Activated naive CD8-positive, alpha-beta T cell treated with anti-CD3 and anti-CD28 coated beads, Interleukin-2, amount 10 ng/mL, durations not matched to agents 7 days and 5 days (primary cell): ENCODE results near the gene RLN2. TPM values are rescaled to one million over a fixed set of nuclear protein-coding genes. Genes with fewer than 3 reads are reported as not detected.
"Not testable (repeated sequence)": the region's sequence is repeated elsewhere in the genome, so short reads cannot be mapped to it uniquely, and the experiment has no call there.

Experiments
- ATAC-seq: fragments of 150-1000 bp; cut with Tn5 transposase; one replicate; pipeline ENCODE4 v1.10.0; 2021; ENCODE audit warnings: low read depth, moderate library complexity
- POLR2A ChIA-PET: fragments of 350-600 bp; sonication (Branson Sonifier 250); formaldehyde crosslinking; loops from one replicate; lab custom pipeline; 2021; ENCODE audit warnings: antibody characterized with exemption; lab: Charles Lee
- DNase-seq: peaks from one replicate; pipeline ENCODE4 v3.0.0; 2021
- H3K27ac Mint-ChIP-seq: one replicate; pipeline ENCODE4 v1.8.0; 2022; ENCODE audit warnings: mild to moderate bottlenecking, mixed read lengths
- H3K27me3 Mint-ChIP-seq: one replicate; pipeline ENCODE4 v1.8.0; 2022; ENCODE audit warnings: mild to moderate bottlenecking, moderate library complexity, mixed read lengths
- H3K36me3 Mint-ChIP-seq: one replicate; pipeline ENCODE4 v1.8.0; 2021; ENCODE audit warnings: mild to moderate bottlenecking, mixed read lengths
- H3K4me1 Mint-ChIP-seq: one replicate; pipeline ENCODE4 v1.8.0; 2021; ENCODE audit warnings: mixed read lengths
- H3K4me3 Mint-ChIP-seq: one replicate; pipeline ENCODE4 v1.8.0; 2022; ENCODE audit warnings: mild to moderate bottlenecking, moderate library complexity, mixed read lengths
- H3K9me3 Mint-ChIP-seq: one replicate; pipeline ENCODE4 v1.8.0; 2021; ENCODE audit warnings: mixed read lengths
- total RNA-seq, 2 experiments: library from RNA; stranded (reverse); gene quantifications; one replicate each; pipeline ENCODE4 v1.2.3, GENCODE V29; 2021

The RLN2 gene
- total RNA-seq, result 1 to 10 TPM; 3.5 to 4.5 TPM

- Mint-ChIP-seq H3K4me1 (peaks cover 26% of the 10 kb centered on the region), H3K4me3 (peak within 1 kb of the TSS; percentile 56), H3K27ac (peak within 1 kb of the TSS; percentile 42)
- H3K27me3 Mint-ChIP-seq, H3K36me3 Mint-ChIP-seq, POLR2A ChIA-PET, H3K9me3 Mint-ChIP-seq: not testable (repeated sequence)
- peak; percentile 41 for DNase-seq
- ATAC-seq, result peak; percentile 99
Measured at GRCh38 chr9:5303840-5304795, at the start of gene RLN2. Gene RLN2 (minus strand): TSS chr9:5304716. CDS start chr9:5304580, 136 bp downstream.

GRCh38 chr9:5354184-5354583, 49.7 kb upstream of the RLN2 start:
- no peak for ATAC-seq
- Mint-ChIP-seq H3K36me3 (peaks cover 45% of the 10 kb centered on the region), H3K4me3 (no peak overlapping the region), H3K9me3 (peaks cover 21% of the 10 kb centered on the region), H3K27ac (no peak overlapping the region), H3K4me1 (peaks cover 27% of the 10 kb centered on the region), H3K27me3 (no peaks in the 10 kb centered on the region)
- POLR2A ChIA-PET, result no interaction called here
- DNase-seq, result no peak

DNA sequence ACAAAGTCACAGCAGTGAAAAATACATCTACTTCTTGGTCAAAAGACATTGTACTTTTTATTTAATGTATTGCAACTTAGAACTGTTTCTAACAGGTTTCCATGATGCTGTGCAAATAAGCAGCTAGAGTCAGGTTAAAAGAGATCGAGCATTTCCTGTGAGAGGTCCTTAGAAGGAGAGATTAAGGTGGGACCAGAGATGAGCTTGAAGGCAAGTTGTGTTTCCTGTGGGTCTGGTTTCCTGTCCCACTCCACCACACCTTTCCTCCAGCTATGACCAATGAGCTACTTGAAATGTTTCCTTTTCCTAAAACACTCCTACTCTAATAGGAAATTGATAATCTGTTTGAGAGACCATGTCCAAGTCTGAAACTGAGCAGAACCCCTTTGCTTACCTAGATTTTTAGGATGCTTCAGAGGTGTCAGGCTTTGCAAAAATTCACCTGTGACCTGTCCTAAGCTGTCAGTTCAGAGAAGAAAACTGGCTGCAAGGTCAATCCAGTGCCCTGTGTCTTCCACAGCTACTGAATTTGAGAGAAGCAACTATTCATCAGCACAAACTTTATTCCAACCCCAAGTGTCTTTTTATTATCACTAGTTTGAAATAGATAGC, 48.2 kb upstream of the RLN2 start:
- DNase-seq (no peak), ATAC-seq (peak; percentile 96)
- Mint-ChIP-seq H3K4me3 (peak overlapping the region; percentile 60), H3K9me3 (peaks cover 24% of the 10 kb centered on the region), H3K27ac (peak overlapping the region; percentile 50), H3K4me1 (peaks cover 27% of the 10 kb centered on the region), H3K27me3 (no peaks in the 10 kb centered on the region), H3K36me3 (peaks cover 44% of the 10 kb centered on the region)
- POLR2A ChIA-PET, result no interaction called here

GRCh38 chr9:5338992-5339981, 34.8 kb upstream of the RLN2 start, which contains the start of gene RLN1:
Gene RLN1 (minus strand): TSS chr9:5339876. CDS start chr9:5339746, 130 bp downstream.
- Mint-ChIP-seq H3K27ac (peak within 1 kb of the TSS; percentile 73), H3K4me3 (peak within 1 kb of the TSS; percentile 76), H3K4me1 (peaks cover 23% of the 10 kb centered on the region)
- POLR2A ChIA-PET, result interaction anchor here (0.9 kb wide), 1 partner anchor 9 kb away, joined by 5 read pairs; no protein-coding TSS in a partner anchor
- peak; percentile 45 for DNase-seq
- H3K27me3 Mint-ChIP-seq, H3K9me3 Mint-ChIP-seq, H3K36me3 Mint-ChIP-seq: not testable (repeated sequence)
- peak; percentile 98 for ATAC-seq

DNA sequence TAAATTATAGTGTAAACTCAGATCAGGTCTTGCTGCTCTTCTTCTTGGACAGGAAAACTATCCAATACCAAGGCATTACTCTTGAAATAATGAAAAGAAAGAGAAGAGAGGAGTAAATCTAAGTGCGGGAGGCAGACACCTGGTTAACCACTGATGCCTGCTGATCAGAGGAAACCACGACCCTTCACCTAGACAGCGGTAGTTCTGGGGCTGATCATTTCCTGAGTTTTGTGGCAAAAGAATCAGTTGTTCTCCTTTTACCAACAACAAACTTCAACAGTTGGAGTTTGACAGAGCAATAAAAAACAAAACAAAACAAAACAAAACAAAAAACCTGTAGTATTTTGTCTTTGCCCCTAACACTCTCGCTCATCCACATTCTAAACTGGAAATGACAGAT, 32.2 kb upstream of the RLN2 start:
- Mint-ChIP-seq H3K4me3 (peak overlapping the region; percentile 53), H3K27ac (peak overlapping the region; percentile 2), H3K4me1 (peaks cover 23% of the 10 kb centered on the region), H3K27me3 (no peaks in the 10 kb centered on the region), H3K9me3 (no peaks in the 10 kb centered on the region), H3K36me3 (peaks cover 18% of the 10 kb centered on the region)
- POLR2A ChIA-PET, result no interaction called here
- ATAC-seq, result peak; percentile 27
- DNase-seq, result no peak

DNA sequence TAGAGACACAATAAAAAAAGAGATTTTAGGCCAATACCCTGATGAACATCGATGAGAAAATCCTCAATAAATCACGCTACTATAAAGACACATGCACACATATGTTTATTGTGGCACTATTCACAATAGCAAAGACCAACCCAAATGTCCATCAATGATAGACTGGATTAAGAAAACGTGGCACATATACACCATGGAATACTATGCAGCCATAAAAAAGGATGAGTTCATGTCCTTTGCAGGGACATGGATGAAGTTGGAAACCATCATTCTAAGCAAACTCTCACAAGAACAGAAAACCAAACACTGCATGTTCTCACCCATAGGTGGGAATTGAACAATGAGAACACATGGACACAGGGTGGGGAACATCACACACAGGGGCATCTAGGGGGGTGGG, 26.8 kb upstream of the RLN2 start:
- not testable (repeated sequence) for H3K9me3 Mint-ChIP-seq, H3K27me3 Mint-ChIP-seq, ATAC-seq, H3K4me3 Mint-ChIP-seq, H3K27ac Mint-ChIP-seq, DNase-seq
- Mint-ChIP-seq H3K4me1 (peaks cover 23% of the 10 kb centered on the region), H3K36me3 (peaks cover 47% of the 10 kb centered on the region)
- POLR2A ChIA-PET, result interaction anchor here (0.7 kb wide), 1 partner anchor 346 kb away, joined by 3 read pairs; no protein-coding TSS in a partner anchor

DNA sequence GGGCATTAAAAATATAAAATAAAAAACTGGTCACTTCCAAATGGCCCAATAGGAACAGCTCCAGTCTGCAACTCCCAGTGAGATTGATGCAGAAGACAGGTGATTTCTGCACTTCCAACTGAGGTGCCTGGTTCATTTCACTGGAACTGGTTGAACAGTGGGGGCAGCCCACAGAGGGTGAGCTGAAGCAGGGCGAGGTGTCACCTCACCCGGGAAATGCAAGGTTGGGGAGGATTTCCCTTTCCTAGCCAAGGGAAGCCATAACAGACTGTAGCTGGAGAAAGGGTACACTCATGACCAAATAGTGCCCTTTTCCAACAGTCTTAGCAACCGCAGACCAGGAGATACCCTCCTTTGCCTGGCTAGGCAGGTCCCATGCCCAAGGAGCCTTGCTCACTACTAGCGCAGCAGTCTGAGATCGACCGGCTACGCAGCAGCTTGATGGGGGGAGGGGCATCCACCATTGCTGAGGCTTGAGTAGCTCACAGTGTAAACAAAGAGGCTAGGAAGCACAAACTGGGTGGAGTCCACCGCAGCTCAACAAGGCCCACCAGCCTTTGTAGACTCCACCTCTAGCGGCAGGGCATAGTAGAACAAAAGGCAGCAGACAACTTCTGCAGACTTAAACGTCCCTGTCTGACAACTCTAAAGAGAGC, 22.5 kb upstream of the RLN2 start:
- POLR2A ChIA-PET, result no interaction called here
- ATAC-seq (peak; percentile 84), DNase-seq (peak; percentile 44)
- no peak overlapping the region for H3K27ac Mint-ChIP-seq
- no peak overlapping the region for H3K4me3 Mint-ChIP-seq
- H3K9me3 Mint-ChIP-seq, result peaks cover 3% of the 10 kb centered on the region
- H3K27me3 Mint-ChIP-seq, result no peaks in the 10 kb centered on the region
- peaks cover 19% of the 10 kb centered on the region for H3K4me1 Mint-ChIP-seq
- peaks cover 30% of the 10 kb centered on the region for H3K36me3 Mint-ChIP-seq

DNA sequence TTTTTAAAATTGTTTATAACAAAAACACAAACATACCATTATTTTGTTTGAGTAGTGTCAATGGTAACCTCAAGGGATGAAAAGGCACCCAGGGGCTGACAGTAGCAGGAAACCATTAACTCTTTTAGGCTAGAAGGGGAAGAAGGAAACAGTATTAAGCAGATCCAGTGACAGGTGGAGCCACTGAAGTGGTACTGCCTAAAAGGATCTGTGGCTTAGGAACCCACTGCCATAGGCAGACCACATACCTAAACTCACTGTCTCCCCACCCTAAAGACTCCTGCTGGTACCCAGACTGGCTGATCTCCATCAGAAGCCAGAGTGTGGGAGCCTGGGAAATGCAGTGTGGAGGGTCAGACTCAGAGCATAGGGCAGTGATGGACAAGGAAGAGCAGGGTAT, 21.7 kb upstream of the RLN2 start:
- H3K27me3 Mint-ChIP-seq, result no peaks in the 10 kb centered on the region
- H3K36me3 Mint-ChIP-seq, result peaks cover 26% of the 10 kb centered on the region
- H3K9me3 Mint-ChIP-seq, result peaks cover 3% of the 10 kb centered on the region
- H3K27ac Mint-ChIP-seq, result no peak overlapping the region
- H3K4me3 Mint-ChIP-seq, result peak overlapping the region; percentile 61
- POLR2A ChIA-PET, result no interaction called here
- peaks cover 23% of the 10 kb centered on the region for H3K4me1 Mint-ChIP-seq
- ATAC-seq, result peak; percentile 33
- DNase-seq, result no peak

DNA sequence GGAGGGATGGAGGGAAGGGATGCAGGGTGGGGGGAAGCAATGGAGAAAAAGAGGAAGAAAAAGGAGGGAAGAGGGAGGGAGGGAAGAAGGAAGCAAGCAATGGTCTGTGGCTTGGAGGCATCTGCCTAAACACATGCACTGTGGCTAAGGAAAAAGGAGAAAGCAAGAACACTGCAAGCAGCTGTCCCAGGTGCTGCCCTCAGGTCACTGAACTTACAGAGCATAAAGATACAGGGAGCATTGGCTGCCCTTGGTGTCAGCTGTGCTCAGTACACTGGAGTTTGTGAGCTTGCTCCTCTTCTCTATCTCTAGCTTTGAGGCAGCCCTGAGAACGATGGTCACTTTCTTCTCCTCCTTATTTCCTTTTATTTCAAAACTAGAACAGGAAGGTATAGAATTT, 17.1 kb upstream of the RLN2 start:
- DNase-seq, H3K36me3 Mint-ChIP-seq, H3K4me3 Mint-ChIP-seq, H3K27ac Mint-ChIP-seq, POLR2A ChIA-PET, H3K9me3 Mint-ChIP-seq, H3K27me3 Mint-ChIP-seq: not testable (repeated sequence)
- H3K4me1 Mint-ChIP-seq, result peaks cover 11% of the 10 kb centered on the region
- peak; percentile 42 for ATAC-seq

DNA sequence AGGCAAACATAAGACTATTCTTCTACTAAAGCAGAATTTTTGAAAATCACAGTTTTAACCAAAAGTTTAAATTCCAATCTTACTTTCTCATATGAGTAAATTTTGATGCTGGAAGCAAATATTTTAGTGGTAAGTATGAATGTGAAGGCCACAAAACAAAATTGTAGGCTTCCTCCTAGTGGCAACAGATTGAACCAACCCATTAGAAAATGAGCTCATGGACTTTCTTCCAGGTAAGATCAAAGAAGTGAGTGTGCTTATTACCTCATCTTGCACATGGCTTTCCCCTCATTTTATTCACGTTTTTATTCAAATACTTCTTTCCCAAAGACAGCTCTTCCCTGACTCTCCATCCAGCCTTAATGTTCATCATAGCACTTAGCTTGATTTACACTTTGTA, 16.5 kb upstream of the RLN2 start:
- H3K9me3 Mint-ChIP-seq, result peaks cover 3% of the 10 kb centered on the region
- DNase-seq, result no peak
- H3K4me1 Mint-ChIP-seq, result peaks cover 8% of the 10 kb centered on the region
- no peak for ATAC-seq
- no peak overlapping the region for H3K4me3 Mint-ChIP-seq
- no peak overlapping the region for H3K27ac Mint-ChIP-seq
- no peaks in the 10 kb centered on the region for H3K27me3 Mint-ChIP-seq
- POLR2A ChIA-PET, result no interaction called here
- H3K36me3 Mint-ChIP-seq, result peaks cover 10% of the 10 kb centered on the region

GRCh38 chr9:5316406-5316805, 11.9 kb upstream of the RLN2 start:
- DNase-seq, H3K27me3 Mint-ChIP-seq, ATAC-seq, H3K4me3 Mint-ChIP-seq, H3K27ac Mint-ChIP-seq, H3K4me1 Mint-ChIP-seq, POLR2A ChIA-PET: not testable (repeated sequence)
- H3K9me3 Mint-ChIP-seq, result peaks cover 12% of the 10 kb centered on the region
- peaks cover 23% of the 10 kb centered on the region for H3K36me3 Mint-ChIP-seq

DNA sequence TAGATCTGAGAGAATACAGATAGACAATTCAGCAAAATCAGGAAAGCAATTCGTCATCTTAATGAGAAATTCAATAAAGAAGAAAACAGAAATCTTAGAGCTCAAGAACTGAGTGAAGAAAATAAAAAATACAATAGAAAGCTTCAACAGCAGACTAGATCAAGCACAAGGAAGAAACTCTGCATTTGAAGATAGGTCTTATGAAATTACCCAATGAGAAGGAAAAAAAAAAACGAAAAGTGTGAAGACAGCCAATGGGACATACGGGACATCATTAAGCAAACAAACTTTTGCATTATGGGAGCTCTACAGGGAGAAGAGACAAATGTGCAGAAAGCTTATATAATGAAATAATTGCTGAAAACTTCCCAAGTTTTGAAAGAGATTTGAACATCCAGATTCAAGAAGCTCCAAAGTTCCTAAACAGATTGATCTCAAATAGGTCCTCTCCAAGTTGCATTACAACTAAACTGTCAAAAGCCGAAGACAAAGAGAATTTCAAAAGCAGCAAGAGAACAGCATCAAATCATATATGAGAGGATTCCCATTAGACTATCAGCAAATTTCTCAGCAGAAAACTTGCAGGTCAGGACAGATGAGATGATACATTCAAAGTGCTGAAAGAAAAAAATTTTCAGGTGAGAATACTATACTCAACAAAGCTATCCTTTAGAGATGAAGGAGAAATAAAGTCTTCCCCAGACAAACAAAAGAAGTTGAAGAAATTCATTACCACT, 10.8 kb upstream of the RLN2 start:
- Mint-ChIP-seq H3K4me3 (no peak overlapping the region), H3K27me3 (no peaks in the 10 kb centered on the region), H3K36me3 (peaks cover 25% of the 10 kb centered on the region), H3K4me1 (no peaks in the 10 kb centered on the region), H3K27ac (no peak overlapping the region), H3K9me3 (peaks cover 12% of the 10 kb centered on the region)
- ATAC-seq, result no peak
- POLR2A ChIA-PET, result interaction anchor here (0.6 kb wide), 1 partner anchor 113 kb away, joined by 3 read pairs; no protein-coding TSS in a partner anchor
- no peak for DNase-seq
